ENCODE results near the gene ERVK3-1. TPM values are rescaled to one million over a fixed set of nuclear protein-coding genes. Genes with fewer than 3 reads are reported as not detected.

Gene ERVK3-1
- total RNA-seq, 1 donor, result 29.3 TPM

GRCh38 chr19:58354478-58355030 lies 49.4 kb downstream of the ERVK3-1 start:
- DNase-seq (ENCODE audit: insufficient read length, low spot score, missing footprints), result peak; percentile 92
- H3K4me3 ChIP-seq (ENCODE audit: insufficient read depth, low read length), result no peak overlapping the region
- H3K79me2 ChIP-seq (ENCODE audit: insufficient read depth, low read length), result no peaks in the 10 kb centered on the region
- H3K4me2 ChIP-seq (ENCODE audit: insufficient read depth, low read length), result no peak overlapping the region
- no peaks in the 10 kb centered on the region for H3K36me3 ChIP-seq (ENCODE audit: insufficient read depth, low read length)
- H3K4me1 ChIP-seq (ENCODE audit: insufficient read depth, low read length), result no peaks in the 10 kb centered on the region
- peaks cover 27% of the 10 kb centered on the region for H3K27me3 ChIP-seq (ENCODE audit: insufficient read depth, low read length)
- H4K20me1 ChIP-seq (ENCODE audit: insufficient read depth, low read length), result no peaks in the 10 kb centered on the region
- H3K27ac ChIP-seq (ENCODE audit: low read depth, low read length), result no peak overlapping the region
- no peak for TF ChIP-seq CTCF (IDR thresholded peaks at IDR 0.05; ENCODE audit: extremely low read depth, low read depth, low read length)
- H3K9me3 ChIP-seq (ENCODE audit: low read depth, low read length), result no peaks in the 10 kb centered on the region
- no peak overlapping the region for H2AFZ ChIP-seq (ENCODE audit: low read length)

GRCh38 chr19:58355215-58355796 lies 50.1 kb downstream of the ERVK3-1 start:
- Histone ChIP-seq H3K4me3 (ENCODE audit: insufficient read depth, low read length) (no peak overlapping the region), H3K36me3 (ENCODE audit: insufficient read depth, low read length) (no peaks in the 10 kb centered on the region)

GRCh38 chr19:58355908-58356765 lies 51.0 kb downstream of the ERVK3-1 start:
- Histone ChIP-seq H3K4me2 (ENCODE audit: insufficient read depth, low read length) (no peak overlapping the region), H3K9me3 (ENCODE audit: low read depth, low read length) (no peaks in the 10 kb centered on the region), H4K20me1 (ENCODE audit: insufficient read depth, low read length) (no peaks in the 10 kb centered on the region), H3K4me1 (ENCODE audit: insufficient read depth, low read length) (no peaks in the 10 kb centered on the region), H3K79me2 (ENCODE audit: insufficient read depth, low read length) (no peaks in the 10 kb centered on the region), H3K27me3 (ENCODE audit: insufficient read depth, low read length) (peaks cover 19% of the 10 kb centered on the region), H3K4me3 (ENCODE audit: insufficient read depth, low read length) (no peak overlapping the region), H3K27ac (ENCODE audit: low read depth, low read length) (no peak overlapping the region), H3K36me3 (ENCODE audit: insufficient read depth, low read length) (no peaks in the 10 kb centered on the region), H2AFZ (ENCODE audit: low read length) (no peak overlapping the region)
- TF ChIP-seq CTCF (IDR thresholded peaks at IDR 0.05; ENCODE audit: extremely low read depth, low read depth, low read length), result no peak
- peak; percentile 75 for DNase-seq (ENCODE audit: insufficient read length, low spot score, missing footprints)

More at GRCh38 chr19:58355215-58355796, 50.1 kb downstream of the ERVK3-1 start:
- DNase-seq (ENCODE audit: insufficient read length, low spot score, missing footprints), result peak; percentile 73
- Histone ChIP-seq H3K79me2 (ENCODE audit: insufficient read depth, low read length) (no peaks in the 10 kb centered on the region), H3K27ac (ENCODE audit: low read depth, low read length) (no peak overlapping the region), H4K20me1 (ENCODE audit: insufficient read depth, low read length) (no peaks in the 10 kb centered on the region), H3K9me3 (ENCODE audit: low read depth, low read length) (no peaks in the 10 kb centered on the region), H2AFZ (ENCODE audit: low read length) (no peak overlapping the region), H3K4me2 (ENCODE audit: insufficient read depth, low read length) (no peak overlapping the region), H3K4me1 (ENCODE audit: insufficient read depth, low read length) (no peaks in the 10 kb centered on the region), H3K27me3 (ENCODE audit: insufficient read depth, low read length) (peaks cover 21% of the 10 kb centered on the region)
- no peak for TF ChIP-seq CTCF (IDR thresholded peaks at IDR 0.05; ENCODE audit: extremely low read depth, low read depth, low read length)

All from osteoblast (primary cell).